ENCODE measurements around the gene HINT3.
"Not testable (repeated sequence)": the region's sequence is repeated elsewhere in the genome, so short reads cannot be mapped to it uniquely, and the experiment has no call there.

The HINT3 gene

DNA sequence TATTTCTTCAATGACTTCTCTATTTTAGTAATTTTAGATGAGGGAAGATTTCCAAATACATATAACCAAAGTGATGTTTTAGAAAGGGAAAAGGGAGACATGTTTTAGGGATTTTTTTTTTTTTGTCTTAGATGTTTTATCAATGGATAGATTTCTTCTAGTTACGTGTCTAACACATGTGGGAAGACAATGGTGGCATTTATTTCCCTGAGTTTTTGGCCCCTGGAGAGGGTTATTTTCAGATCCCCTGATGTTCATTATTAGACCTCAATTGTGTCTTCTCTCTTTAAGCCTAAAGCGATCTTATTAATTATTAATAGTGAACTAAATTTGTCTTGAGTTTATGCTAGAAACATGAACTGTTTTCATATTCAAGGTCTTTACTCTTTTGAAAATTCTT is 60.0 kb downstream of the HINT3 start:
- Histone ChIP-seq H3K36me3 (ENCODE audit: low read length) (peaks cover 63% of the 10 kb centered on the region), H3K9me3 (ENCODE audit: insufficient read depth, low read length) (no peaks in the 10 kb centered on the region), H3K4me3 (ENCODE audit: insufficient read depth, low read length, poor library complexity, severe bottlenecking) (no peak overlapping the region), H4K20me1 (ENCODE audit: low read depth, low read length) (no peaks in the 10 kb centered on the region), H2AFZ (ENCODE audit: low read depth, low read length, severe bottlenecking) (no peak overlapping the region), H3K79me2 (ENCODE audit: insufficient read depth, low read length) (no peaks in the 10 kb centered on the region), H3K27me3 (ENCODE audit: low read length) (no peaks in the 10 kb centered on the region), H3K4me2 (ENCODE audit: low read depth, low read length, poor library complexity, severe bottlenecking) (no peak overlapping the region), H3K9ac (ENCODE audit: low read length) (no peak overlapping the region), H3K9me2 (replicated peaks; ENCODE audit: insufficient read depth, low read length) (no peaks in the 10 kb centered on the region), H3K27ac (ENCODE audit: low read depth, low read length) (no peak overlapping the region), H3F3A (ENCODE audit: insufficient read depth) (no peaks in the 10 kb centered on the region)
- TF ChIP-seq, protein P1, sequence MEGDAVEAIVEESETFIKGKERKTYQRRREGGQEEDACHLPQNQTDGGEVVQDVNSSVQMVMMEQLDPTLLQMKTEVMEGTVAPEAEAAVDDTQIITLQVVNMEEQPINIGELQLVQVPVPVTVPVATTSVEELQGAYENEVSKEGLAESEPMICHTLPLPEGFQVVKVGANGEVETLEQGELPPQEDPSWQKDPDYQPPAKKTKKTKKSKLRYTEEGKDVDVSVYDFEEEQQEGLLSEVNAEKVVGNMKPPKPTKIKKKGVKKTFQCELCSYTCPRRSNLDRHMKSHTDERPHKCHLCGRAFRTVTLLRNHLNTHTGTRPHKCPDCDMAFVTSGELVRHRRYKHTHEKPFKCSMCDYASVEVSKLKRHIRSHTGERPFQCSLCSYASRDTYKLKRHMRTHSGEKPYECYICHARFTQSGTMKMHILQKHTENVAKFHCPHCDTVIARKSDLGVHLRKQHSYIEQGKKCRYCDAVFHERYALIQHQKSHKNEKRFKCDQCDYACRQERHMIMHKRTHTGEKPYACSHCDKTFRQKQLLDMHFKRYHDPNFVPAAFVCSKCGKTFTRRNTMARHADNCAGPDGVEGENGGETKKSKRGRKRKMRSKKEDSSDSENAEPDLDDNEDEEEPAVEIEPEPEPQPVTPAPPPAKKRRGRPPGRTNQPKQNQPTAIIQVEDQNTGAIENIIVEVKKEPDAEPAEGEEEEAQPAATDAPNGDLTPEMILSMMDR (IDR thresholded peaks at IDR 0.05; ENCODE audit: insufficient read depth, low read length, poor library complexity, severe bottlenecking), result no peak
- no peak for TF ChIP-seq EZH2phosphoT487 (conservative IDR thresholded peaks at IDR 0.05; ENCODE audit: low read length)

DNA sequence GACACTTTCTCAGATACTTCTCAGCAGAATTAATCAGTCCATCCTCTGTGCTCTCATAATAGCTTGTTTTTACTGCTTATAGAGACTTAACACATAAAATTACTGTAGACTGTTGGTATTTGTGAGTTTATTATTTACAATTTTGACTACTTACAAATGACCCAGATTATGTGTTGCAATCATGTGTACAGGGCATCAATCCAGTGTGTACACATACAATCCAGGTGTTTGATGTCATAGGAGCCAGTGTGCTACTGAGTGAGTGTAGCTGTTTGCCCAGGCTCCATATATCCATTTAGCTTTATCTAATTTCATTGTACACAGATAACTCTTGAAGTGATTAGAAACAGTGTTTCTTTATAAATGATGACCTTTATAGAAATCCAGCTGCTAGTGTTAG is 61.1 kb downstream of the HINT3 start:
- Histone ChIP-seq H2AFZ (ENCODE audit: low read depth, low read length, severe bottlenecking) (no peak overlapping the region), H3K36me3 (ENCODE audit: low read length) (peaks cover 61% of the 10 kb centered on the region), H3K9ac (ENCODE audit: low read length) (no peak overlapping the region), H3K27ac (ENCODE audit: low read depth, low read length) (no peak overlapping the region), H3K9me2 (replicated peaks; ENCODE audit: insufficient read depth, low read length) (no peaks in the 10 kb centered on the region), H3K9me3 (ENCODE audit: insufficient read depth, low read length) (no peaks in the 10 kb centered on the region), H3K27me3 (ENCODE audit: low read length) (no peaks in the 10 kb centered on the region), H3K4me2 (ENCODE audit: low read depth, low read length, poor library complexity, severe bottlenecking) (no peak overlapping the region), H3F3A (ENCODE audit: insufficient read depth) (no peaks in the 10 kb centered on the region; the same call in 1 of the 2 replicates), H3K4me3 (ENCODE audit: insufficient read depth, low read length, poor library complexity, severe bottlenecking) (no peak overlapping the region), H4K20me1 (ENCODE audit: low read depth, low read length) (no peaks in the 10 kb centered on the region), H3K79me2 (ENCODE audit: insufficient read depth, low read length) (no peaks in the 10 kb centered on the region)
- TF ChIP-seq EZH2phosphoT487 (conservative IDR thresholded peaks at IDR 0.05; ENCODE audit: low read length), result no peak
- TF ChIP-seq, protein P1 (IDR thresholded peaks at IDR 0.05; ENCODE audit: insufficient read depth, low read length, poor library complexity, severe bottlenecking), result no peak

DNA sequence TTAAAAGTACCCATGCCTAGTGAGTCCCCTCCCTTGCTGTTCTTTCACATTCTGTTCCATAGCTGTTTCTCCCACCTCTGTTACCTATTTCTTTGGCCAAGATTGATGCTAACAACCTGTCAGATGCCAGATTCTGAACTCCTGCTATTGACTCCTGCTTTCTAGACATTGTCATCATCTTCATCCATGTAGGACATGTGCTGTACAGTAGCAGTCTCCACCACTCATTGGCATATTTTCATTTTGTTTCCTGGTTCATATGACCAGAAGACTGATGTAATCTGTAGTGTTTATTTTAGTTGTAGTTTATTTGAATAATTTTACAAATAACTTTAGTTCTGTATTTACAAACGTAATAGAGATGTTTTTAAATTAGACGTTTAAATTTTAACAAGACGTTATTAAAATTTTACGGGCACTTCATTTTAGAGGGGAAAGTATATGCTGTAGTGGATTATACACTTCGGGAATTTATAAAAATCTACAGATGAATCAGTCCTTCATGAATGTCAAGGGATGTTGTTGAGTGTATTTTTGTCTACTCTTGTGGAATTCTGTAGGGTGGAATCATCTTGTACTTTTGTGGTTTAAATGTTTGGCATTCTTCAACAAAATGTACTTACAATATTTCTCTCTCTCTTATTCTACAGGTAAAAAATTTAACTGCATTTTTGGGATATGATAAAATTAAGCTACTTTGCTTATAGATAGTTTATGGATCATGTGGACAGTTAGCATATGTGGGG is 63.9 kb downstream of the HINT3 start:
- TF ChIP-seq EZH2phosphoT487 (conservative IDR thresholded peaks at IDR 0.05; ENCODE audit: low read length), result no peak
- TF ChIP-seq, protein P1 (IDR thresholded peaks at IDR 0.05; ENCODE audit: insufficient read depth, low read length, poor library complexity, severe bottlenecking), result no peak
- H3K9me3 ChIP-seq (ENCODE audit: insufficient read depth, low read length), result no peaks in the 10 kb centered on the region
- H3K79me2 ChIP-seq (ENCODE audit: insufficient read depth, low read length), result no peaks in the 10 kb centered on the region
- H3F3A ChIP-seq (ENCODE audit: insufficient read depth), result no peaks in the 10 kb centered on the region; the same call in 1 of the 2 replicates
- H3K27ac ChIP-seq (ENCODE audit: low read depth, low read length), result no peak overlapping the region
- no peaks in the 10 kb centered on the region for H3K9me2 ChIP-seq (replicated peaks; ENCODE audit: insufficient read depth, low read length)
- H3K9ac ChIP-seq (ENCODE audit: low read length), result no peak overlapping the region
- H3K4me2 ChIP-seq (ENCODE audit: low read depth, low read length, poor library complexity, severe bottlenecking), result no peak overlapping the region
- no peak overlapping the region for H2AFZ ChIP-seq (ENCODE audit: low read depth, low read length, severe bottlenecking)
- H3K4me3 ChIP-seq (ENCODE audit: insufficient read depth, low read length, poor library complexity, severe bottlenecking), result no peak overlapping the region
- H3K27me3 ChIP-seq (ENCODE audit: low read length), result no peaks in the 10 kb centered on the region
- H3K36me3 ChIP-seq (ENCODE audit: low read length), result peaks cover 67% of the 10 kb centered on the region
- no peaks in the 10 kb centered on the region for H4K20me1 ChIP-seq (ENCODE audit: low read depth, low read length)

DNA sequence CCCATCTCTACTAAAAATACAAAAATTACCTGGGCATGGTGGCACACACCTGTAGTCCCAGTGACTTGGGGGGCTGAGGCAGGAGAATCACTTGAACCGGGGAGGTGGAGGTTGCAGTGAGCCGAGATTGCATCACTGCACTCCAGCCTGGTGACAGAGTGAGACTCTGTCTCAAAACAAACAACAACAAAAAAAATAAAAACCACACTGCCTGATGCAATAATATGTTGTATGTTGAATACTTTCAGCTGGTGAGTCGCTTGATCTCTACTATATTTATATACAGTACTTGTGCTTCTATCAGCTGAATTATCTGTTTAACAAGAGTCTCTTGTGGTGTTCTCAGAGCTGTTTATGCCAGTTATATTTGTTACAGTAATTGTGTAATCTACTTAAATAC is 66.9 kb downstream of the HINT3 start:
- H3K9ac ChIP-seq (ENCODE audit: low read length); H3F3A ChIP-seq (ENCODE audit: insufficient read depth); H3K27me3 ChIP-seq (ENCODE audit: low read length); H3K27ac ChIP-seq (ENCODE audit: low read depth, low read length); H3K79me2 ChIP-seq (ENCODE audit: insufficient read depth, low read length); H2AFZ ChIP-seq (ENCODE audit: low read depth, low read length, severe bottlenecking); H4K20me1 ChIP-seq (ENCODE audit: low read depth, low read length); H3K9me3 ChIP-seq (ENCODE audit: insufficient read depth, low read length); H3K9me2 ChIP-seq (replicated peaks; ENCODE audit: insufficient read depth, low read length); H3K4me3 ChIP-seq (ENCODE audit: insufficient read depth, low read length, poor library complexity, severe bottlenecking); H3K4me2 ChIP-seq (ENCODE audit: low read depth, low read length, poor library complexity, severe bottlenecking): not testable (repeated sequence)
- H3K36me3 ChIP-seq (ENCODE audit: low read length), result peaks cover 56% of the 10 kb centered on the region
